Naive thymus-derived CD8-positive, alpha-beta T cell (primary cell): Measurements from ENCODE around the gene MAMDC4. TPM values are rescaled to one million over a fixed set of nuclear protein-coding genes. Genes with fewer than 3 reads are reported as not detected.

Source experiments
- ATAC-seq, 2 donors: fragments of 150-1000 bp; cut with Tn5 transposase in 1 of 2; sonication (Bioruptor Pico), chemical (Tn5 transposase) in 1 of 2; 1 replicate in 1 of 2; 2 replicates in 1 of 2; pipeline ENCODE4 v1.10.0; 2021; ENCODE audit warnings: mild to moderate bottlenecking in 2 of 2, moderate library complexity in 2 of 2
- POLR2A ChIA-PET: fragments of 350-600 bp; sonication (Branson Sonifier 250); formaldehyde crosslinking; loops from one replicate; lab custom pipeline; 2021; ENCODE audit warnings: antibody characterized with exemption; lab: Charles Lee
- DNase-seq, 10 donors: peaks; one replicate each; pipeline versions ENCODE4 v3.0.0 to v3.0.0-alpha.2; 2020 to 2022
- H3K27ac Mint-ChIP-seq, 10 donors: one replicate each; pipeline ENCODE4 v1.8.0; 2020 to 2022; ENCODE audit warnings: mild to moderate bottlenecking in 10 of 10, mixed read lengths in 10 of 10, moderate library complexity in 4 of 10, inconsistent platforms in 1 of 10
- H3K27me3 Mint-ChIP-seq, 5 donors: one replicate each; pipeline ENCODE4 v1.8.0; 2021 to 2022; ENCODE audit warnings: mixed read lengths in 5 of 5
- H3K36me3 Mint-ChIP-seq, 3 donors: one replicate each; pipeline ENCODE4 v1.8.0; 2020 to 2022; ENCODE audit warnings: mixed read lengths in 3 of 3, mild to moderate bottlenecking in 2 of 3, inconsistent platforms in 1 of 3
- H3K4me1 Mint-ChIP-seq, 4 donors: one replicate each; pipeline ENCODE4 v1.8.0; 2021 to 2022; ENCODE audit warnings: mixed read lengths in 4 of 4
- H3K4me3 Mint-ChIP-seq, 10 donors: one replicate each; pipeline ENCODE4 v1.8.0; 2020 to 2022; ENCODE audit warnings: mild to moderate bottlenecking in 10 of 10, mixed read lengths in 10 of 10, moderate library complexity in 6 of 10, inconsistent platforms in 1 of 10
- H3K9me3 Mint-ChIP-seq, 9 donors: one replicate each; pipeline ENCODE4 v1.8.0; 2020 to 2022; ENCODE audit warnings: mixed read lengths in 9 of 9, mild to moderate bottlenecking in 3 of 9, inconsistent platforms in 1 of 9, moderate library complexity in 1 of 9
- polyA plus RNA-seq, 3 donors: library from polyadenylated mRNA; unstranded; fragments of 300-500 nt; fragmentation: Illumina TruSeq; gene quantifications; one replicate each; pipeline ENCODE4 v1.2.3, GENCODE V29; 2021
- total RNA-seq, 8 experiments: library from RNA in 2 of 8; stranded (reverse) in 2 of 8; gene quantifications; one replicate each; pipeline ENCODE4 v1.2.3 and lab custom pipeline; 2021 to 2026

MAMDC4 gene
- total and polyA plus RNA-seq, 5 experiments from 2014 or later, result 0.14 to 7.5 (median 3.3) TPM; not detected in 1

- POLR2A ChIA-PET, result interaction anchor here (0.6 to 1.2 kb wide), 3 partner anchors 8 to 187 kb away, joined by 3 to 4 read pairs (median 3); partner anchors contain the start of gene RABL6
- H3K4me1 Mint-ChIP-seq, result peaks cover 5 to 21% (median 16%) of the 10 kb centered on the region in 4 donors
- no peaks in the 10 kb centered on the region for H3K9me3 Mint-ChIP-seq
- peaks cover 0 to 25% (median 2%) of the 10 kb centered on the region in 5 donors for H3K27me3 Mint-ChIP-seq
- H3K27ac Mint-ChIP-seq, result peak overlapping the region in 6 of 10 donors; percentile 31 to 76 (median 72)
- no peaks in the 10 kb centered on the region for H3K36me3 Mint-ChIP-seq
- ATAC-seq, result peak in 1 of 2 donors; percentile 12
- H3K4me3 Mint-ChIP-seq, result peak overlapping the region; percentile 78 to 95 (median 88)
- DNase-seq, result no peak
These were observed 3.6 kb upstream of the MAMDC4 start for GRCh38 chr9:136848393-136849037.

GRCh38 chr9:136849038-136849959, 2.8 kb upstream of the MAMDC4 start, which contains the start of gene PHPT1:
Gene PHPT1 (plus strand): TSS chr9:136849409. CDS start chr9:136849431, 22 bp downstream.
- Mint-ChIP-seq H3K4me3 (peak within 1 kb of the TSS; percentile 86 to 95 (median 91)), H3K27me3 (peaks cover 0 to 22% (median 2%) of the 10 kb centered on the region in 5 donors), H3K4me1 (peaks cover 4 to 18% (median 14%) of the 10 kb centered on the region in 4 donors), H3K36me3 (no peaks in the 10 kb centered on the region), H3K9me3 (no peaks in the 10 kb centered on the region), H3K27ac (peak within 1 kb of the TSS; percentile 64 to 97 (median 78))
- POLR2A ChIA-PET, result interaction anchor here (0.6 to 1.6 kb wide), 7 partner anchors 11 to 42 kb away, joined by 3 to 4 read pairs (median 3); partner anchors contain the start of genes EDF1 and RABL6
- ATAC-seq (peak; percentile 92 to 95), DNase-seq (peak; percentile 93 to 99 (median 96))

GRCh38 chr9:136849960-136850865, 1.9 kb upstream of the MAMDC4 start:
- no peak for DNase-seq
- H3K9me3 Mint-ChIP-seq, result no peaks in the 10 kb centered on the region
- POLR2A ChIA-PET, result interaction anchor here (0.6 to 1.6 kb wide), 6 partner anchors 10 to 37 kb away, joined by 3 to 4 read pairs (median 3); partner anchors contain the start of gene EDF1
- no peak for ATAC-seq
- peak overlapping the region in 5 of 10 donors; percentile 43 to 83 (median 51) for H3K27ac Mint-ChIP-seq
- peak overlapping the region; percentile 59 to 95 (median 88) for H3K4me3 Mint-ChIP-seq
- H3K27me3 Mint-ChIP-seq, result peaks cover 0 to 20% (median 2%) of the 10 kb centered on the region in 5 donors
- peaks cover 4 to 18% (median 14%) of the 10 kb centered on the region in 4 donors for H3K4me1 Mint-ChIP-seq
- H3K36me3 Mint-ChIP-seq, result no peaks in the 10 kb centered on the region

- Mint-ChIP-seq H3K4me1 (peaks cover 4 to 18% (median 13%) of the 10 kb centered on the region in 4 donors), H3K9me3 (no peaks in the 10 kb centered on the region), H3K4me3 (peak overlapping the region in 6 of 10 donors; percentile 11 to 86 (median 32)), H3K27me3 (peaks cover 0 to 16% (median 2%) of the 10 kb centered on the region in 5 donors), H3K27ac (peak overlapping the region in 1 of 10 donors; percentile 56), H3K36me3 (no peaks in the 10 kb centered on the region)
- ATAC-seq, result no peak
- POLR2A ChIA-PET, result interaction anchor here (1.6 kb wide), 1 partner anchor 33 kb away, joined by 3 read pairs; no protein-coding TSS in a partner anchor
- DNase-seq, result peak in 1 of 10 donors; percentile 2
These were observed 1.0 kb upstream of the MAMDC4 start for GRCh38 chr9:136850866-136851775.

GRCh38 chr9:136852664-136853595, 784 bp downstream of the MAMDC4 start:
- peaks cover 0 to 5% (median 0%) of the 10 kb centered on the region in 5 donors for H3K27me3 Mint-ChIP-seq
- H3K36me3 Mint-ChIP-seq, result no peaks in the 10 kb centered on the region
- H3K4me3 Mint-ChIP-seq, result no peak overlapping the region
- H3K4me1 Mint-ChIP-seq, result peaks cover 2 to 9% (median 6%) of the 10 kb centered on the region in 4 donors
- H3K9me3 Mint-ChIP-seq, result no peaks in the 10 kb centered on the region
- DNase-seq (peak in 2 of 10 donors; percentile 3 to 45), ATAC-seq (no peak)
- H3K27ac Mint-ChIP-seq, result no peak overlapping the region
- POLR2A ChIA-PET, result interaction anchor here (0.6 to 1.6 kb wide), 2 partner anchors 31 to 55 kb away, joined by 4 to 5 read pairs; no protein-coding TSS in a partner anchor

- Mint-ChIP-seq H3K4me1 (peaks cover 0 to 7% (median 3%) of the 10 kb centered on the region in 4 donors), H3K27me3 (peaks cover 0 to 3% (median 0%) of the 10 kb centered on the region in 5 donors), H3K4me3 (no peak overlapping the region), H3K36me3 (no peaks in the 10 kb centered on the region), H3K9me3 (no peaks in the 10 kb centered on the region), H3K27ac (no peak overlapping the region)
- ATAC-seq, result no peak
- POLR2A ChIA-PET, result interaction anchor here (0.6 to 1.6 kb wide), 2 partner anchors 30 to 55 kb away, joined by 4 to 5 read pairs; no protein-coding TSS in a partner anchor
- peak in 1 of 10 donors; percentile 61 for DNase-seq
These were observed 1.5 kb downstream of the MAMDC4 start for GRCh38 chr9:136853596-136854112.

- ATAC-seq (no peak), DNase-seq (peak in 2 of 10 donors; percentile 3 to 54)
- H3K36me3 Mint-ChIP-seq, result no peaks in the 10 kb centered on the region
- peaks cover 0 to 4% (median 2%) of the 10 kb centered on the region in 4 donors for H3K4me1 Mint-ChIP-seq
- no peaks in the 10 kb centered on the region for H3K9me3 Mint-ChIP-seq
- POLR2A ChIA-PET, result interaction anchor here (0.6 to 1.6 kb wide), 2 partner anchors 12 to 30 kb away, joined by 4 read pairs; partner anchors contain the start of gene EDF1
- no peak overlapping the region for H3K27ac Mint-ChIP-seq
- H3K4me3 Mint-ChIP-seq, result no peak overlapping the region
- H3K27me3 Mint-ChIP-seq, result no peaks in the 10 kb centered on the region
These were observed 2.1 kb downstream of the MAMDC4 start for GRCh38 chr9:136854113-136854841.

- POLR2A ChIA-PET, result interaction anchor here (0.6 to 1.6 kb wide), 2 partner anchors 11 to 29 kb away, joined by 4 read pairs; partner anchors contain the start of gene EDF1
- Mint-ChIP-seq H3K36me3 (no peaks in the 10 kb centered on the region), H3K9me3 (no peaks in the 10 kb centered on the region), H3K27ac (no peak overlapping the region), H3K4me3 (no peak overlapping the region), H3K27me3 (no peaks in the 10 kb centered on the region), H3K4me1 (peaks cover 0 to 2% (median 1%) of the 10 kb centered on the region in 4 donors)
- DNase-seq (peak in 1 of 10 donors; percentile 53), ATAC-seq (no peak)
These were observed 2.8 kb downstream of the MAMDC4 start for GRCh38 chr9:136854842-136855460.
